DND-41 (cell line): Measurements from ENCODE around the gene WDR45B.

ENCODE experiments used
- ATAC-seq: fragments of 200-7000 bp; cut with Tn5 transposase; 3 replicates; pipeline ENCODE4 v1.9.1; 2021; ENCODE audit warnings: low read depth; ENCODE audit not compliant: insufficient read depth
- DNase-seq: peaks from one replicate; pipeline ENCODE4 v3.0.0-alpha.2; 2020
- H2AFZ ChIP-seq: 2 replicates; pipeline ENCODE4 v1.6.0; 2012; ENCODE audit warnings: low read depth, low read length
- H3K27ac ChIP-seq: 2 replicates; pipeline ENCODE4 v1.5.1; 2012; ENCODE audit warnings: low read length, inconsistent platforms
- H3K27me3 ChIP-seq: fragments of 200-600 bp; sonication (generic); 2 replicates; pipeline ENCODE4 v1.6.0; 2012; ENCODE audit warnings: low read length, mild to moderate bottlenecking, inconsistent platforms; ENCODE audit not compliant: insufficient read depth, poor library complexity
- H3K36me3 ChIP-seq: 2 replicates; pipeline ENCODE4 v1.5.1; 2012; ENCODE audit warnings: low read length, inconsistent platforms; ENCODE audit not compliant: insufficient read depth
- H3K4me1 ChIP-seq: 2 replicates; pipeline ENCODE4 v1.5.1; 2012; ENCODE audit warnings: mild to moderate bottlenecking, low read length; ENCODE audit not compliant: insufficient read depth
- H3K4me2 ChIP-seq: 2 replicates; pipeline ENCODE4 v1.6.0; 2012; ENCODE audit warnings: mild to moderate bottlenecking, moderate library complexity, low read length, inconsistent platforms; ENCODE audit not compliant: insufficient read depth
- H3K4me3 ChIP-seq, 2 experiments: fragments of 200-600 bp in 1 of 2; shearing (Covaris generic) in 1 of 2; 2 replicates each; pipeline ENCODE4 v1.5.1; 2012 to 2016; ENCODE audit warnings: inconsistent platforms in 2 of 2, low read length in 2 of 2, mild to moderate bottlenecking in 2 of 2, low read depth in 1 of 2, moderate library complexity in 1 of 2
- H3K79me2 ChIP-seq: 2 replicates; pipeline ENCODE4 v1.6.0; 2012; ENCODE audit warnings: low read length, inconsistent platforms; ENCODE audit not compliant: insufficient read depth
- H3K9ac ChIP-seq: 2 replicates; pipeline ENCODE4 v1.6.0; 2012; ENCODE audit warnings: low read depth, mild to moderate bottlenecking, inconsistent platforms, low read length, moderate library complexity
- H3K9me3 ChIP-seq: 2 replicates; pipeline ENCODE4 v1.5.1; 2012; ENCODE audit warnings: low read length, moderate library complexity, mild to moderate bottlenecking, inconsistent platforms; ENCODE audit not compliant: insufficient read depth, severe bottlenecking
- H4K20me1 ChIP-seq: 2 replicates; pipeline ENCODE4 v1.6.0; 2012; ENCODE audit warnings: low read length; ENCODE audit not compliant: insufficient read depth
- EZH2 ChIP-seq: IDR thresholded peaks from 3 replicates; pipeline ENCODE4 v1.6.1; 2012; ENCODE audit warnings: borderline replicate concordance, low read depth, mild to moderate bottlenecking, moderate library complexity, low read length, inconsistent platforms; ENCODE audit not compliant: severe bottlenecking
- TF ChIP-seq, protein P1 (sequence below): IDR thresholded peaks from 2 replicates; pipeline ENCODE4 v1.5.1; 2012; ENCODE audit warnings: borderline replicate concordance, low read length, moderate library complexity, mild to moderate bottlenecking; ENCODE audit not compliant: poor library complexity, severe bottlenecking; ENCODE audit errors: extremely low read depth

The WDR45B gene

GRCh38 chr17:82600731-82601446 is 47.4 kb downstream of the WDR45B start:
- Histone ChIP-seq H3K79me2 (peaks cover 31% of the 10 kb centered on the region), H3K27me3 (no peaks in the 10 kb centered on the region), H3K9me3 (no peaks in the 10 kb centered on the region), H3K9ac (no peak overlapping the region), H3K4me1 (no peaks in the 10 kb centered on the region), H4K20me1 (peaks cover 63% of the 10 kb centered on the region), H3K36me3 (peaks cover 94% of the 10 kb centered on the region), H2AFZ (no peak overlapping the region), H3K4me3 (no peak overlapping the region), H3K27ac (no peak overlapping the region), H3K4me2 (no peak overlapping the region)
- ATAC-seq (no peak), DNase-seq (no peak)
- no peak for TF ChIP-seq EZH2
- TF ChIP-seq, protein P1, sequence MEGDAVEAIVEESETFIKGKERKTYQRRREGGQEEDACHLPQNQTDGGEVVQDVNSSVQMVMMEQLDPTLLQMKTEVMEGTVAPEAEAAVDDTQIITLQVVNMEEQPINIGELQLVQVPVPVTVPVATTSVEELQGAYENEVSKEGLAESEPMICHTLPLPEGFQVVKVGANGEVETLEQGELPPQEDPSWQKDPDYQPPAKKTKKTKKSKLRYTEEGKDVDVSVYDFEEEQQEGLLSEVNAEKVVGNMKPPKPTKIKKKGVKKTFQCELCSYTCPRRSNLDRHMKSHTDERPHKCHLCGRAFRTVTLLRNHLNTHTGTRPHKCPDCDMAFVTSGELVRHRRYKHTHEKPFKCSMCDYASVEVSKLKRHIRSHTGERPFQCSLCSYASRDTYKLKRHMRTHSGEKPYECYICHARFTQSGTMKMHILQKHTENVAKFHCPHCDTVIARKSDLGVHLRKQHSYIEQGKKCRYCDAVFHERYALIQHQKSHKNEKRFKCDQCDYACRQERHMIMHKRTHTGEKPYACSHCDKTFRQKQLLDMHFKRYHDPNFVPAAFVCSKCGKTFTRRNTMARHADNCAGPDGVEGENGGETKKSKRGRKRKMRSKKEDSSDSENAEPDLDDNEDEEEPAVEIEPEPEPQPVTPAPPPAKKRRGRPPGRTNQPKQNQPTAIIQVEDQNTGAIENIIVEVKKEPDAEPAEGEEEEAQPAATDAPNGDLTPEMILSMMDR: no peak

DNA sequence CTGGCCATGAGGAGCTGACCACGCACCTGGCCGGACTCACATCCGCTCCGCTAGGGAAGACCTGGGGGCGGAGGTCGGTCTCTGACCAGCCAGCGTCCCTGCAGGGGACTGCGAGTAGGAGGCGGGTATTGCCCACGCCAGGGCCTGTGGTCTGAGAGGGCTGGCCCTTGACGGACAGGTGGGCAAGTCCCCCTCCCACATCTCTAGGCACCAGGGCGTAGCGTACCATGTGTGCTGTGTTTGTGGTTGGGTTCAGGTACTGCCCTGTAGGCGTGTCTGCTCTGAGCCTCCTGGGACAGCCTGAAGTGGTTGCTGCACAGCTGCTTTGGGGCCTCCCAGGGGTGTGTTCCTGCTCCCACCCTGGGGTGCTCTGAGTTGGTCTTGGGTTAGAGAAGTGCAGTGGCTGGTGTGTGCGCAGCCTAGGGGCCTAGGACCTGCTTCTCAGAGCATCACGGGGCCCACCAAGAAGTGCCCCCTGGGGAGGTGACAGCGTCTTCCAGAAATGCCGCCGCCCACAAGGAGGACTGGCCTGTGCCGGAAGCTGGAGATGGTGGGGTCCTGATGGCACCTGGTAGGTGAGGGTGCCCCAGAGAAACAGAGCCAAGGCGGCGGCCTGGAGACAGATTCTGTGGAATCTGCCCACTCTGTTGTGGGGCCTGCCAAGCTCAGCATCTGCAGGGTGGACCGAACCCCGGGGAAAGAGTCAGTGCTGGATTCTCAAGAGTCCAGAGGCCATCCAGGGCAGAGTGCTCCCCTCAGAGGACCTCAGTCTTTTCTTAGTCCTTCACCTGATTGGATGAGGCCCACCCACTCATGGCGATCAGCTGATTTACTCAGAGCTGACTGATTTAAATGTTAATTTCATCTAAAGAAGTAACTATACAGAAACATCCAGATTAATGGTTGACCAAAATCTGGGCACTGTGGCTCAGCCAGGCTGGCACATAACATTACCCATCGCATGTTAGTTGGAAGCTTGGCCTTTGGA is 48.3 kb downstream of the WDR45B start:
- Histone ChIP-seq H2AFZ (no peak overlapping the region), H3K36me3 (peaks cover 95% of the 10 kb centered on the region), H3K27me3 (no peaks in the 10 kb centered on the region), H3K27ac (no peak overlapping the region), H4K20me1 (peaks cover 65% of the 10 kb centered on the region), H3K9me3 (no peaks in the 10 kb centered on the region), H3K4me3 (no peak overlapping the region), H3K79me2 (peaks cover 34% of the 10 kb centered on the region), H3K9ac (no peak overlapping the region), H3K4me1 (no peaks in the 10 kb centered on the region), H3K4me2 (no peak overlapping the region)
- DNase-seq: no peak
- peak; percentile 37; the same call in 2 of the 3 replicates for ATAC-seq
- TF ChIP-seq, protein P1: no peak
- no peak for TF ChIP-seq EZH2

- no peak overlapping the region for H3K4me2 ChIP-seq
- H3K27ac ChIP-seq: no peak overlapping the region
Observed at GRCh38 chr17:82598256-82599119, 49.8 kb downstream of the WDR45B start.

More at GRCh38 chr17:82598256-82599119, 49.8 kb downstream of the WDR45B start:
- Histone ChIP-seq H3K36me3 (peaks cover 95% of the 10 kb centered on the region), H3K79me2 (peaks cover 45% of the 10 kb centered on the region), H4K20me1 (peaks cover 62% of the 10 kb centered on the region), H2AFZ (no peak overlapping the region), H3K9ac (no peak overlapping the region), H3K27me3 (no peaks in the 10 kb centered on the region), H3K9me3 (no peaks in the 10 kb centered on the region), H3K4me3 (no peak overlapping the region), H3K4me1 (peaks cover 4% of the 10 kb centered on the region)
- ATAC-seq (no peak), DNase-seq (no peak)
- TF ChIP-seq, protein P1: no peak
- no peak for TF ChIP-seq EZH2
